SK-N-MC (cell line): Measurements from ENCODE around the gene MRPL55.

Source experiments
- FOXP2 ChIP-seq: optimal IDR thresholded peaks from 2 replicates; pipeline ENCODE3; 2011; ENCODE audit warnings: mild to moderate bottlenecking, moderate library complexity; ENCODE audit not compliant: insufficient read depth; ENCODE audit errors: extremely low read length, control extremely low read depth
- POLR2AphosphoS5 ChIP-seq: IDR thresholded peaks from 2 replicates; pipeline ENCODE4 v1.6.1; 2012; ENCODE audit warnings: mild to moderate bottlenecking, low read depth, low read length, borderline replicate concordance

DNA sequence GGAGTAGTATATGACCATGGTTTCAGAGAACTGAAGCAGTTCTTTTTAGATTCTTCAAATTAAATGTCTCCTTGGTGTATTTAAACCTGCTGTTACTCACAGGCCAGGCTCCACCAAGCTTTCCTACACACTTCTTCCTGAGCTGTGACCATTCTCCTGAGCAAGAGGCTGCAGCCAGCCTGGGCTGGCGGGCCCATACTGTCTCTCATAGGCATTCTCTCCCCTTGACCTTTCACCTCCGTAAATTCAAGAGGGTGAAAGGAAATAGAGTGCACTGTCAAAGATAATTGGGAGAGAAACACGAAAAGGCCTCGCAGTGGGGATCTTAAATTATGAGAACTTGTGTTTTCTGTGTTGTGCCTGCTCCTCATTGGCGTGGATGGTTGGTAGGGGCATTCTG lies 24.3 kb downstream of the MRPL55 start:
- no peak for TF ChIP-seq FOXP2
- no peak for TF ChIP-seq POLR2AphosphoS5
